Measurements from ENCODE around the gene FNTB.

Gene FNTB

GRCh38 chr14:65042731-65043372 lies 56.2 kb downstream of the FNTB start:
- no peak overlapping the region for H3K4me3 ChIP-seq (ENCODE audit: low read depth, low read length)
- DNase-seq (ENCODE audit: low read depth) = no peak
- no peak for TF ChIP-seq CTCF (IDR thresholded peaks at IDR 0.05; ENCODE audit: control insufficient read depth, extremely low read depth, insufficient read depth)

- no peak overlapping the region for H3K4me3 ChIP-seq (ENCODE audit: low read depth, low read length)
- TF ChIP-seq CTCF (IDR thresholded peaks at IDR 0.05; ENCODE audit: control insufficient read depth, extremely low read depth, insufficient read depth) = no peak
- no peak for DNase-seq (ENCODE audit: low read depth)
Measured at GRCh38 chr14:65043893-65044595, 57.3 kb downstream of the FNTB start.

- TF ChIP-seq CTCF (IDR thresholded peaks at IDR 0.05; ENCODE audit: control insufficient read depth, extremely low read depth, insufficient read depth) = no peak
- no peak overlapping the region for H3K4me3 ChIP-seq (ENCODE audit: low read depth, low read length)
- DNase-seq (ENCODE audit: low read depth) = no peak
Measured at GRCh38 chr14:65044596-65044959, 57.9 kb downstream of the FNTB start.

GRCh38 chr14:65045006-65045405 lies 58.3 kb downstream of the FNTB start:
- no peak for DNase-seq (ENCODE audit: low read depth)
- H3K4me3 ChIP-seq (ENCODE audit: low read depth, low read length) = no peak overlapping the region

GRCh38 chr14:65045709-65046108 lies 59.0 kb downstream of the FNTB start:
- no peak overlapping the region for H3K4me3 ChIP-seq (ENCODE audit: low read depth, low read length)
- DNase-seq (ENCODE audit: low read depth) = no peak
- TF ChIP-seq CTCF (IDR thresholded peaks at IDR 0.05; ENCODE audit: control insufficient read depth, extremely low read depth, insufficient read depth) = no peak

More at GRCh38 chr14:65045006-65045405, 58.3 kb downstream of the FNTB start:
- no peak for TF ChIP-seq CTCF (IDR thresholded peaks at IDR 0.05; ENCODE audit: control insufficient read depth, extremely low read depth, insufficient read depth)

GRCh38 chr14:65052832-65053231 lies 66.1 kb downstream of the FNTB start:
- no peak for DNase-seq (ENCODE audit: low read depth)
- H3K4me3 ChIP-seq (ENCODE audit: low read depth, low read length) = no peak overlapping the region
- TF ChIP-seq CTCF (IDR thresholded peaks at IDR 0.05; ENCODE audit: control insufficient read depth, extremely low read depth, insufficient read depth) = no peak

GRCh38 chr14:65053466-65053865 lies 66.8 kb downstream of the FNTB start:
- no peak for DNase-seq (ENCODE audit: low read depth)
- no peak for TF ChIP-seq CTCF (IDR thresholded peaks at IDR 0.05; ENCODE audit: control insufficient read depth, extremely low read depth, insufficient read depth)
- H3K4me3 ChIP-seq (ENCODE audit: low read depth, low read length) = no peak overlapping the region

Measured in LNCaP clone FGC (cell line).